ENCODE results near the gene RASSF8.
"Not testable (repeated sequence)": the region's sequence is repeated elsewhere in the genome, so short reads cannot be mapped to it uniquely, and the experiment has no call there.

The RASSF8 gene

DNA sequence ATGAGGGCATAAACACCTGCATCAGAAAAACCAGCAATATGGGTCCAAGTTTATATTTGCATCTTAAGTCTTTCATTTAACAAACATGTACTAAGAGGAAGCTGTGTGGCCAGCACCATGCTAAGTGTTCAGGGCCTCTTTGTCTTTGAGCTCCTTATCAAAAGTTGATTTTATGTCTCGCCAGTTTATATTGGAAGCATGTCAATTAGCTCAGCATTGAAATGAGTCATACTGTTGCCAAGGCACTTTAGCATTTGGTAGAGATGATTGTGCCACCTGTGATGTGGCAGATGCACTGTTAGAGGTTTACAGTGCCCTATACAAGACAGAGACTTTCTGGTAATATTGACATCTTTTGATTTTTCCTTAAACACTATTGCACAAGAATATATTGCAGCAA is 97.9 kb downstream of the RASSF8 start:
- no peak for DNase-seq (ENCODE audit: low read depth in 2 of 3, low spot score in 1 of 3)

DNA sequence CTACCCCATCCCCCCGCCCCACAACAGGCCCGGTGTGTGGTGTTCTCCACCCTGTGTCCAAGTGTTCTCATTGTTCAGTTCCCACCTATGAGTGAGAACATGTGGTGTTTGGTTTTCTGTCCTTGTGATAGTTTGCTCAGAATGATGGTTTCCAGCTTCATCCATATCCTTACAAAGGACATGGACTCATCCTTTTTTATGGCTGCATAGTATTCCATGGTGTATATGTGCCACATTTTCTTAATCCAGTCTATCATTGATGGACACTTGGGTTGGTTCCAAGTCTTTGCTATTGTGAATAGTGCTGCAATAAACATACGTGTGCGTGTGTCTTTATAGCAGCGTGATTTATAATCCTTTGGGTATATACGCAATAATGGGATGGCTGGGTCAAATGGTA is 98.8 kb downstream of the RASSF8 start:
- DNase-seq (ENCODE audit: low read depth in 2 of 3, low spot score in 1 of 3): not testable (repeated sequence)

DNA sequence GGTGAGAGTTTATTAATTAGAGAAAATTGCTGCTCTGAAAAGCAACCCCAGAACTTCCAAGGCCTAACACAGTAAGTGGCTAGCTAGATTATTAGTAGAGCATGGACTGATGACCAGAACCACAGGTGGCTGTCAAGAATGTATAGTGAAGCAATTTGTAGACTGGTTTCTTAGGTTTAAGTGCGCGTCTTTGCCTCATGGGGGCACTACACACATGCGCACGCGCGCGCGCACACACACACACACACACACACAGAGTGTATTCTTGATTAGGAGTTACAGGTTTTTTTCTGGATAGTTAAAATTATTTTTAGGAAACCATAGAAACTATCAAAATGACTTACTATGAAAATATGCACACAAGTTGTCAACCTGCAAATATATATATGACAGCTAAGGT is 99.8 kb downstream of the RASSF8 start:
- DNase-seq (ENCODE audit: low read depth in 2 of 3, low spot score in 1 of 3): no peak

DNA sequence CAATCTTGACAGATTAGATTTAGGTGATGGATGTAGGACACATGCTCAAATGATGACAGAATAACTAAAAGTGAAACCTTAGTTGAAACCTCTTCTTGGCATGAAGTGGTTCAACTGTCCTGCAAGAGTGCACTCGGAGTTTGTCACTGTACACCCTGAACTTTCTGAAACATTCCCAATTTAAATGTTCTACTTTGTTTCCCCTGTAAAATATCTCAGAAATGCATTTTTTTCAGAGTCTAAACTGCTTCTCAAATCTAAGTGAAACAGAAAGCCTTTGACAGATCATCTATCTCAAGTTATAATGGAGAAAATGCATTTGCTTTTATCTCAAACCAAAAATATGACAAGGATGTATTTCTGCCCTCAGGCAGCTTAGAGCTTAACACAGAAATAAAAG is 100.3 kb downstream of the RASSF8 start:
- DNase-seq (ENCODE audit: low read depth in 2 of 3, low spot score in 1 of 3): no peak

DNA sequence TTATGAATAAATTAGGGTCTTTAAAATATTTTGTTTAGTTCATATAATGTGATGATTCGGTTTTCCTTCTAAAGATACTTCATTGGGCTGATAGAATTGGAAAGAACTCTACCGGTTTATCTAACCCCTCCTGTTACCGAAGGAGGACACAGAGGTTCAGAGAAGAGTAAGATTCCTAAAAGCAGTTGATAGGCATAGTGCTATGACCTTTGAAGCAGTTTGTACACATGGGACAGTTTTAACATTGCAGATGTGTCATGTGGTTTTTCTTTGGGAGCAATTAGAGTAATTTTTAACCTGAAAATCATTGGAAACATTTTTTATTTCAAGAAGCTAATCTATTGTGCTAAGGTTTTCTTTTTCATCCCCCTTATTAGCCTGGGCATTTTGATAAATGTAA is 103.5 kb downstream of the RASSF8 start:
- no peak for DNase-seq (ENCODE audit: low read depth in 2 of 3, low spot score in 1 of 3)

DNA sequence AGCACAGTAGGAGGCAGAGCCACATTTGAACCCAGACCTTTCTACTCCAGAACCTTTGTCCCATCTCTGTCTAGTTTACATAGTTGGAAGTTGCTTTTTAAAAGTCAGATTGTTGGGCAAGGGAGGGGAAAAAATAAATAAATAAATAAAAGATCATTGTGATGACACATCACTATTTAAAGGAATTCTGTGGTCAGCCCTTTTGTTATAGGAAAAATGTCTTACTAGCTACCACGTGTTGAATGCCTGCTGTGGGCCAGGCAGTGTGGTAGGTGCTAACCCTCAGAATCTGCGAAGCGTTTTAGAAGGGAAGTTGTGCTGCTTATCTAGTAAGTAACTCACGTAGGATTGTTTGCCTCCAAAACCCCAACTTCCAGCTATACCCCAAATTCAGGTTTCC is 104.1 kb downstream of the RASSF8 start:
- DNase-seq (ENCODE audit: low read depth in 2 of 3, low spot score in 1 of 3): no peak

DNA sequence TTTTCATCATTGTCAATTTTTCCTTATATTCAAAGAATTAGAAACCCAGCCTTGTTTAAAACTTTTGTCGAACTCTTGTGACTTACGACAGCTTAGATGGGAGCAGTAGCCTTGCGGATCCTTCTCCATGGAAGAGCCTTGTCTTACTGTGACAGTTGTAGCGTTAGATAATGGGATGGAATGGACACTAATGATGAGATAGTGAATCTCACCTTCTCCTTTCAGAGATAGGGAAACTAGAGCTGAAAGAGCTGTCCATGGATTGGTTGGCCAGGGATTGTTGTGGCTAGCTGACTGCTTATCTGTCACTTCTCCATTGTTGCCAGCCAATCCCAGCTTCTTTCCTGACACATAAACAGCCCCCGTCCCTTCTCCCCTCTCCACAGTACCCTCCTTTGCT is 107.0 kb downstream of the RASSF8 start:
- no peak for DNase-seq (ENCODE audit: low read depth in 2 of 3, low spot score in 1 of 3)

DNA sequence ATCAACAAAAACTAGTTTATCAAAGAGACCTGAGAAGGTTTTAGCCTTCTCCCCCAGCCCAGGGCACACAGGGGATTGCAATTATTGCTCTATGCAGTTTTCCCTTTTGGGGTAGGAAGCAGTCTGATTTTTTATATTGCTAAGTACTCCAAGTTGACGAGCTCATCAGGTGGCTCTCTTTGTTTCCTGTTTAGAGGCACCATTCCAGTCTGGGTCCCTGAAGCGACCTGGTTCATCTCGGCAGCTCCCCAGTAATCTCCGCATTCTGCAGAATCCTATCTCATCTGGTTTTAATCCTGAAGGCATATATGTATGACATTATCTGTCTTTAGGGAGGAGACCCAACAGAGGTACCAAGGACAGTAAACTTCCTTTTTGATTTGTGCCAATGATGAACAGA is 110.0 kb downstream of the RASSF8 start:
- no peak for DNase-seq (ENCODE audit: low read depth in 2 of 3, low spot score in 1 of 3)

DNA sequence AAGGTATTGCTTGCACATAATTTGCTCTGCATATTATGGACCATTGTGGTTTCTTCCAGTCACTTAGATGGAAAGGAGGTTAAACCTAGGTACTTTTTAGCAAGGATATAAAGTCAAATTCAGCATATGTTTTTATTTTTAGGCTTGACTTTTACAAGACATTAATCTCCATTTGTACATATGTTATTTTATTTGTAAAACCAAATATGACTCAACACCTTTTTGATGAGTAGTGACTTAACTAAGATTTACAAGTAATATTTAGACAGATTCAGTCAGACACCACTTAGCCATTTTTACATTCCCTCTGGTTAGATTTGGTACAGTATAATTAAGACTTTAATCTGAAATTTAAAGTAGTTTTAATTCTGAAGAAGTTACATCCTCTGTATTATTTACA is 111.3 kb downstream of the RASSF8 start:
- DNase-seq (ENCODE audit: low read depth in 2 of 3, low spot score in 1 of 3): no peak

DNA sequence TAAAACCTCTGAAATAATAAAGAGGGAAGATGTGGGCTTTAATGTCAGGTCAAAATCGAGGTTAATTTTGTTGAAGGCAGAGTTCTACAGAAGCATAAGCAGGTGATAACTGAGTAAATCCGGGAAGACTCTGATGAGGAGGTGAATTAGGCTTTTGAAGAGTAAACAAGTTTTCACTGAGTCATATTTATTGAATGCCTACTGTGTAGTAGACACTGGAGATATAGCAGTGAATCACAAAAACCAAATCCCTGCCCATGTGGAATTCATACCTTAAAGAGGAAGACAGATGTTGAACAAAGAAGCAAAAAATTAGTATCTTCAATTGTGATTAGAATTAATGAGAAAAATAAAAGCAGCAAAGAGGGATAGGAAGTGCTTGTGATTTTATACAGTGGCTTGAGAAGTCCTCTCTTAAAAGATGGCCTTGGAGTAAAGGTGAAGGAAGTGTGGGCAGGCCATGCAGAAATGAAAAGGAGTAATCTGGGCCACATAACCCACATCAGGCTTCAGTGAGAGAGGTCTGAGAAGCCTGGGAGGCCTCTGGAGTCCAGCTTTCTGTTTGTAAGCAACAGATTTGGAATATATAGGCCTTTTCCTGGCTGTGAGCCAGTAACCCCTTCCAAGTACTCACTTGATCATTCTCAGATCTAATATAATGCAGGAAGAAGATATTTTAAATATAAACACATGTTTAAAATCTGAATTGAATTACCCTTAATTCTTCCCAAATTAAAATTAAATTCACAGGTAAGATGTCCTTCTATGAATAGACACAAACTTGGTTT is 119.6 kb downstream of the RASSF8 start:
- DNase-seq (ENCODE audit: low read depth in 2 of 3, low spot score in 1 of 3): no peak

DNA sequence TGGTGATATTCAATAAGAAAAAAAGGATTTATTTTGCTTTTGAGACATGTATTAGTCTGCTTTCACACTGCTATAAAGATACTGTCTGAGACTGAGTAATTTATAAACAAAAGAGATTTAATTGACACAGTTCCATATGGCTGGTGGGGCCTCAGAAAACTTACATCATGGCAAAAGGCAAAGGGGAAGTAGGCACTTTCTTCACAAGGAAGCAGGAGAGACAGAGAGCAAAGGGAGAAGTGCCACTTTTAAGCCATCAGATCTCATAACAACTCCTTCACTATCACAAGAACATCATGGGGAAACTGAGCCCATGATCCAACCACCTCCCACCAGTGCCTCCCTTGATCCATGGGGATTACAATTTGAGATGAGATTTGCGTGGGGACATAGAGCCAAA is 122.4 kb downstream of the RASSF8 start:
- DNase-seq (ENCODE audit: low read depth in 2 of 3, low spot score in 1 of 3): no peak

DNA sequence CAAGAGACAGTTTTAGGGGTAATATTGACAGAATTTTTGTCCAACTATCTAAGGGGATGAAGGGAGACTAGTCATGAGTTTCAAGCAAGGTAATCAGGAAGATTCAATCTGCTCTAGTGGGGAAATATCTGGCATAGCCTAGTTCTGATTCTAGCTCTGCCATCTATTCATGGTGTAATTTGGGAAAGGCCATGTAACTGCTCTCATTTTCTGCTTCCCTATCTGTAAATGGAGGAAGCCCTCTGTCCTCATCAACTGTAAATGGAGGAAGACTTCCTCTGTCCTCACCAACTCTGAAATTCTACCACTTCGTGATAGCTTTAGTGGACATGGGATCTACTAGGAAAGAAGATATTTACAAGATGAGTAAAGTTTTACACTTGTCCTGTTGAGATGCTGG is 128.5 kb downstream of the RASSF8 start:
- DNase-seq (ENCODE audit: low read depth in 2 of 3, low spot score in 1 of 3): no peak

DNA sequence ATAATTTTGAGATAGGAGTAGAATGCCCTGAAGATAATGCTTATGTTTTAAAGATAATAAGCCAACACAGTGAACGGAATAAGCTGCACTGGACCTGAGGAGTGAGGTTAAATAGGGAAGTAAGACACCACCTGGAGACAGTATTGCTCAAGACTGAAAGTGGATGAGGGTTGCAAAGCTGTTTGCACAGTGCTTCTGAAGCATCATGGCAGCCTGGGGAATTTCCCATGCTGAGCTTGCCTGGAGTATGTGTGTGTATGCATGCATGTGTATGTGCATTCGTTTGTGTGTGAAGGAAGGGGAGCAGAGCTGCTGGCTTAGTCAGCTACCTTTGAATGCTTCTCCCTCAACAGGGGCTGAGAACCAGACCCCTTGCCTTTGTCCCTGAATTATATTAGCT is 130.5 kb downstream of the RASSF8 start:
- no peak for DNase-seq (ENCODE audit: low read depth in 2 of 3, low spot score in 1 of 3)

DNA sequence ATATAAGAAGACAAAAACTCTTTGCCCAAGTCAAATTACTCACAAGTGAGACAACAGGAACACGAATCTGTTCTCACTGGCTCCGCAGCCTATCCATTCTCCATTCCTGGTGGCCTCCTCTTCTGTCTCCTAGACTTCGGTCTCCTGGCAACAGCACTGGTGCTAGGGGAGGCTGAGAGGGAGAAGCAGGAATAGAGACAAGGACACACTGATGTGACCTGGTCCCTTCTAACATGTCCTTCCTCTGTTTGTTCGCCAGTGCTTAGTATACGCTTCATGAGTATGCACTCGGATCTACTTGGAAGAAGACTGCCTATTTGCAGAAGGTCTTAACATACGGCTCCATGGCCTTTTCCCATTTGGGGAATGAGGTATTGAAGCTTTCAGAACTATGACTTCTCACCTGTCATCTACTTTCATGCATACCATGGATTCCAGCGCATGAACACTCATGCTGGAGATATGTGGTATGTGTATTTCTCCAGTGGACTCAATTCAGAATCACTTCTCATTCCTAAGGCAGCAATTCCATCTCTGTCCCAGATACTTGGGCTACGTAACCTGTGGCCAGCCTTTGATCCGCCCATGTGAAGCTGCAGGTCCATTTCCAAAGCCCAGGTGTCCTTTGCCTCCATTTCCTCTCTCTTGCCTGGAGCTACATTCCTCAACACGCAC is 132.5 kb downstream of the RASSF8 start:
- DNase-seq (ENCODE audit: low read depth in 2 of 3, low spot score in 1 of 3): no peak

DNA sequence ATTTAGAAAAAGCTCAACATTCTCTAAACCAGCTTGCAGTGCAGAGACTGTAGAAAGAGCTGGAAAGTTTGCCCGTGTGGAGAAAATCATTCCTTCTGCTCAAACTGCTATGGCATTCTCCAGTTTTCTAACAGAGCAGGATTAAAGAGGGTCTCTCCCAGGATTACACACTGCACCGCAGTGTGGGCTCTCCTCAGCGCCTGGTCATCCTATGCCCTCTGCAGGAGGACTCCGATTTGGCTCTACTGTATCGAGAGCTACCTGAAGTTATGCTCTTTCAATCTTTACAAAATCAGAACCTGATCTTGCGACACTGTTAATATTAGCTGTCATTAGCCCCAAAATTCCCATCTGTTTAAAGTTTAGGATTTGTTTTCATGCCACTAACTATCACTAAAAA is 133.3 kb downstream of the RASSF8 start:
- no peak for DNase-seq (ENCODE audit: low read depth in 2 of 3, low spot score in 1 of 3)

DNA sequence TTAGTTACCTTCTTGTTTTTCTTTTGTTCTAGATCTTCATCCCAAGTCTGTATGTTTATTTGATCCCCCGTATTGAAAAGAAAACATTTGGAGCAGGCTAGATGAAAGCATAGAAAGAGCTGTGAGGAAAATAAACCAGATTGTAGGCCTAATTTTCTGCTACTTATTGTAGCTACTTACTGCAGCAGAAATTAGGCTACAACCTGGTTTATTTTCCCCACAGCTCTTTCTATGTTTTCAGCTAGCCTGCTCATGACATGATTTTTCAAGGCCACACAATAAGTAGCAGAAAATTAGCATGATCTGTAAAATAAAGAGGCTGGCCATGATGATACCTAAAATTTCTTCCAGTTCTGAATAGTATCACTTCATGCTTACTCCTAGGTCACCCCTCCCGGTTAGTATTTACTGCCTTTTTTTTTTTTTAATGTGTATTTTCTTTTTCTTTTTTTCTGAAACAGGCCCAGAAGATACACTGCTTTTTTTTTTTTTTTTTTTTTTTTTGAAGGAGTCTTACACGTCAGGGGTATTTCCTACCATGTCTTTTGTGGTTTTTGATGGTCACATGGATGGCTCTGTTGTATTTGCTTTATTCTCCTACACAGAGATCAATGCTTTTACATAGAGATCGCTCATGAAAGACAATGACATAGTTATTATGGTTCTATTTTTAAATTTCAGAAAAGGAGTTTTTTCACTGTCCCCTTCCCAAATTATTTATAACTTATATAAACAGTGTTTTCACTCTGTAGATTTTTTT is 134.0 kb downstream of the RASSF8 start:
- DNase-seq (ENCODE audit: low read depth in 2 of 3, low spot score in 1 of 3): no peak

DNA sequence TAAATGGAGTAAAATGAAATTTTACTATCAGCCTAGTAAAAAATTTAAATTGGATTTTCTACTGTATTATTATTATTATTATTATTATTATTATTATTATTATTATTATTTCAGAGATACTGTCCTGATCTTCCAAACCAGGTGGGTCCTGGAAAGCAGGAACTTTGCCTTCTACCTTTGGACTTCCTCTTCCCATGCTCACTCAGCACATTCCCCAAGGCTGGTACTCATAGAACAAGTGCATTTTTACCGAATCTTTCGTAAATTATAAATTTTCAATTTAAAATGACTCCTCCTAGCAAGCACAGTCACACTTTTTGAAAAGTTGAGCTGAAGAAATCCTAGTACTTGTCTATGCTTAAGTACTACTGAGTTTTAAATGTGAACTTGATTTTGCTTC is 136.7 kb downstream of the RASSF8 start:
- no peak for DNase-seq (ENCODE audit: low read depth in 2 of 3, low spot score in 1 of 3)

DNA sequence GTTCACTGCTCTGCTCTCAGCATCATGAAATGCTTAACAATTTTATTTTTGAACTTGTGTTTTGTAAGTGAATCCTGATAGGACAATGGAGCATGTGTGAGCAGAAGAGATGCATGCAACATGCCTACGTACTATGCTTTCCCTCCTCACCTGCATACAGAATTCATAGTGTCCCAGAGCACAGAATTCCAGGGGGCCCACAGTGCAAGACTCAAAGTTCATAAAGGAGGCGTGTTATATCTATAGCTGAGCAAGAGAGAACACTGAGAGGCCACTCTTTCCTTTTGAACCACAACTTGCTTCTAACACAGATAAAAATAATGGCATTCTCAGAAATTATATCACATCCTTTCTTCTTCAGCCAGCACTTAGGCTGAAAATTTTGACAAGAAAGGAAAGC is 137.6 kb downstream of the RASSF8 start:
- no peak for DNase-seq (ENCODE audit: low read depth in 2 of 3, low spot score in 1 of 3)

DNA sequence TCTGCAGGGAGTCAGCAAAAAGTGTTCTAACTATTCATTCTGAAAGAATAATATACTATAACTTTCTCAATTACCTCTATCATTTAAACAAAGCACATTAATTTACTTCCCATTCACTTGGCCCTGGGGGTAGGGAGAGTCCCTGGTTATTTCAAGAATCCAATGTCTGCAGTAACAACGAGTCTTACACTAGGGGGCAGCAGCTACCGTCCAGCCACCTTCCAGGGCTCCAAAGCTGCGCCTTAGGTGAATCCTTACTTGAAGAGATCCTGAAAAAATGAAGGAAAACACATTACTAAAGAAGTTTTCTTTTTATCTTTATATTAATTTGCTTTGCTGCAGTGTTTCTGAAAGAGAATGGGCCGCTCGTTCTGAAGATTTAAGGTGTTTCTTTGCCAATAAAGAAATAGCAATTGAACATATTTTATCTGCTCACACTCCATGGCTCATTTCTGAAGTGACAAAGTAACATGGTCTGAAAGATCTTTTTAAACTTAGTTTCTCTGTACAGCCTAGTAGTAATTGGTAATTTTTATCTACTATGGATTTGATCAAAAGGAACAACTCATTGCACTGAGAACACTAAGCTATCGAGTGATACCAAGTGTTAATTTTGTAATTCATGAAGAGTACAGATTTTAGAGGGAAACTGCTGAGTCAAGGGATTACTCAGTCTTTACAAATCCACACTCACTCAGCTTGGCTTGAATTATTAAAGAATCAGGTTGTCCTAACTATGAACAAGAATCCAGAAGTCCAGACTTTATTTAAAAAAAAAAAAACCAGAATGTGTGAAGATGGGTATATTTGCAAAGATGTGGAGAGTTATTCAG is 138.8 kb downstream of the RASSF8 start:
- DNase-seq (ENCODE audit: low read depth in 2 of 3, low spot score in 1 of 3): peak; percentile 9 to 51 (median 42)

DNA sequence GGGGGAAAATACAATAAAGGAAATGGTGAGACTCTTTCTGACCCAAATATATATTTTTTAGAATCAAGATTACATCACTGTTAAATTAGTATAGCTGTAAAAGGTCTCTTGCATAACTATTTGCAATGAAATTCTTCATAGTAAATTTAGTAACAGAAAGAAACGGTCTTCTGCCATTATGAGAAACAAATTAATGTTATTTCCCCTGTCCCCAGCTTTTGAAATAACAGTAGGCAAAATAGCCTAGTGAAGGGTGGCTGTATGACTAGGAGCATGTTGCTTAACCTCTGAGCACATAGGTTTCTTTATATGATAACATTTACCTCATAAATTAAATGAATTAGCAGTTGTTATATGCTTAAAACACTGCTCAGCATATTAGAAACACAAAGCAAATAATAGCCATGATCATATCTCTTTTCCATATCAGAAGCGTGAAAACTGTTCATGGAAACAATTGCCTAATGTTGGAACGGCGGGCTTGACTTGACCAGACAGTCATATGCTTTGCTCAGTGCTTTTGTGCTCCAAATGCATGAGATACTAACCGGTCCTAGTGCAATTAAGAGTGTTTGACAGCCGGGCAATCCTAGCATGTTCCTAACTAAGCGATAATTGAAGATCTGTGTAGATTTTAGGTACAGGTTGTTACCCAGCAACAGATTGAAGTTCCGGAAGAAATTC is 142.3 kb downstream of the RASSF8 start:
- DNase-seq (ENCODE audit: low read depth in 2 of 3, low spot score in 1 of 3): no peak

DNA sequence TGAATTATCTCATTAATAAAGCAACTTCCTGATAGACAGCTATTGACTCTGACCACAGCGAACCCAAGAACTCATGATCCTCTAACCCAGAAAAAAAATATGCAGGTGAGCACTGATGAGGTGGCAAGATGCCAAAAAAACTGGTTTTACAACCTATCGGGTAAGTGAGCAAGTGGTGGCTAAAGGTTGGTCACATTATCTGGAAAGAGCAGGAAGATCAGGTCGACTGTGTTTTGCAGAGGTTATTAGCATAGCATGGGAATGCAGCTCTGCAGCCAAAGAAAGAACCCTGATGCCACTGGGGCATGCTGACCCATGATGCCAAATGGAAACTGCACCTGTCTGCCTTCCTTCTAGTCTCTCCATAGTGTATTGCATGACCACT is 142.9 kb downstream of the RASSF8 start:
- DNase-seq (ENCODE audit: low read depth in 2 of 3, low spot score in 1 of 3): no peak

Data from stimulated activated CD4-positive, alpha-beta T cell treated with anti-CD3 and anti-CD28 coated beads, Interleukin-12 subunit alpha, Interleukin-12 subunit beta, amount 100 ng/mL, for 48 hours (primary cell).